NCI-H128 (cell line): ENCODE data around the gene GALNT1.

ENCODE experiments used
- DNase-seq: peaks from one replicate; lab custom pipeline; 2025; ENCODE audit not compliant: unreplicated experiment; lab: John Stamatoyannopoulos, UW

Gene GALNT1

GRCh38 chr18:35662293-35663062, 80.9 kb downstream of the GALNT1 start:
- no peak for DNase-seq

GRCh38 chr18:35671966-35672603, 90.5 kb downstream of the GALNT1 start:
- DNase-seq: no peak

GRCh38 chr18:35672897-35673296, 91.4 kb downstream of the GALNT1 start:
- DNase-seq: peak; percentile 17

GRCh38 chr18:35673682-35674081, 92.1 kb downstream of the GALNT1 start:
- DNase-seq: no peak

- DNase-seq: no peak
Observed at GRCh38 chr18:35680139-35680551, 98.6 kb downstream of the GALNT1 start.

GRCh38 chr18:35682281-35682867, 100.8 kb downstream of the GALNT1 start:
- DNase-seq: no peak

GRCh38 chr18:35683021-35683420, 101.5 kb downstream of the GALNT1 start:
- no peak for DNase-seq

GRCh38 chr18:35688757-35689156, 107.2 kb downstream of the GALNT1 start:
- DNase-seq: no peak

- DNase-seq: no peak
Observed at GRCh38 chr18:35689728-35690127, 108.2 kb downstream of the GALNT1 start.

GRCh38 chr18:35691625-35692024, 110.1 kb downstream of the GALNT1 start:
- DNase-seq: no peak

- no peak for DNase-seq
Observed at GRCh38 chr18:35692866-35693265, 111.3 kb downstream of the GALNT1 start.

GRCh38 chr18:35693829-35694228, 112.3 kb downstream of the GALNT1 start:
- DNase-seq: no peak

GRCh38 chr18:35694808-35695207, 113.3 kb downstream of the GALNT1 start:
- no peak for DNase-seq

- DNase-seq: no peak
Observed at GRCh38 chr18:35695384-35695783, 113.8 kb downstream of the GALNT1 start.

- no peak for DNase-seq
Observed at GRCh38 chr18:35695803-35696202, 114.3 kb downstream of the GALNT1 start.

GRCh38 chr18:35696307-35696706, 114.8 kb downstream of the GALNT1 start:
- DNase-seq: no peak

GRCh38 chr18:35697869-35698268, 116.3 kb downstream of the GALNT1 start:
- DNase-seq: no peak

GRCh38 chr18:35703043-35703688, 121.6 kb downstream of the GALNT1 start:
- no peak for DNase-seq

GRCh38 chr18:35705988-35706387, 124.4 kb downstream of the GALNT1 start:
- no peak for DNase-seq

GRCh38 chr18:35707247-35707646, 125.7 kb downstream of the GALNT1 start:
- no peak for DNase-seq

- DNase-seq: no peak
Observed at GRCh38 chr18:35707674-35708073, 126.1 kb downstream of the GALNT1 start.

- DNase-seq: no peak
Observed at GRCh38 chr18:35710581-35710980, 129.0 kb downstream of the GALNT1 start.
